KMS-11 (cell line): ENCODE measurements around the gene CFAP74.

Experiments used
- H2AFZ ChIP-seq: fragments of 200-600 bp; sonication (generic); 2 replicates; pipeline ENCODE4 v1.6.1; 2016; ENCODE audit warnings: antibody characterized with exemption, mixed run types, low read depth
- H3K27ac ChIP-seq: fragments of 200-600 bp; sonication (generic); 2 replicates; pipeline ENCODE4 v1.6.1; 2016; ENCODE audit warnings: mild to moderate bottlenecking, mixed run types
- H3K27me3 ChIP-seq: fragments of 200-600 bp; sonication (generic); 2 replicates; pipeline ENCODE4 v1.6.1; 2017; ENCODE audit warnings: mild to moderate bottlenecking, low read depth, mixed run types, moderate library complexity; ENCODE audit not compliant: insufficient read depth
- H3K36me3 ChIP-seq: fragments of 200-600 bp; sonication (generic); 2 replicates; pipeline ENCODE4 v1.6.1; 2017; ENCODE audit warnings: mild to moderate bottlenecking, mixed run types; ENCODE audit not compliant: insufficient read depth
- H3K4me1 ChIP-seq: fragments of 200-600 bp; sonication (generic); 2 replicates; pipeline ENCODE4 v1.6.1; 2016; ENCODE audit warnings: mild to moderate bottlenecking, low read depth, mixed run types; ENCODE audit not compliant: poor library complexity, severe bottlenecking
- H3K4me2 ChIP-seq: fragments of 200-600 bp; sonication (generic); 2 replicates; pipeline ENCODE4 v1.7.0; 2016; ENCODE audit warnings: mild to moderate bottlenecking, mixed run types
- H3K4me3 ChIP-seq: fragments of 200-600 bp; sonication (generic); IDR thresholded peaks from 2 replicates; pipeline ENCODE4 v1.6.1; 2017; ENCODE audit warnings: low read depth, low read length, mixed read lengths; ENCODE audit not compliant: insufficient read depth
- H3K79me2 ChIP-seq: fragments of 200-600 bp; sonication (generic); 2 replicates; pipeline ENCODE4 v1.6.1; 2016; ENCODE audit warnings: low read depth, mixed run types; ENCODE audit not compliant: insufficient read depth
- H3K9ac ChIP-seq: fragments of 200-600 bp; sonication (generic); 2 replicates; pipeline ENCODE4 v1.6.1; 2016; ENCODE audit warnings: mild to moderate bottlenecking, mixed run types
- H4K20me1 ChIP-seq: fragments of 200-600 bp; sonication (generic); 2 replicates; pipeline ENCODE4 v1.6.1; 2016; ENCODE audit warnings: mild to moderate bottlenecking, mixed run types; ENCODE audit not compliant: insufficient read depth
- CTCF ChIP-seq: fragments of 200-600 bp; sonication (generic); conservative IDR thresholded peaks from 2 replicates; pipeline ENCODE4 v1.6.1; 2017; ENCODE audit warnings: low read depth, mild to moderate bottlenecking, antibody characterized with exemption, low read length, moderate library complexity, mixed read lengths

Gene CFAP74

GRCh38 chr1:1989102-1989542 is 14.5 kb downstream of the CFAP74 start:
- Histone ChIP-seq H3K27me3 (peaks cover 88% of the 10 kb centered on the region), H3K9ac (no peak overlapping the region), H3K4me1 (no peaks in the 10 kb centered on the region), H3K4me2 (no peak overlapping the region), H2AFZ (no peak overlapping the region), H3K36me3 (no peaks in the 10 kb centered on the region), H3K27ac (no peak overlapping the region), H3K4me3 (no peak overlapping the region), H3K79me2 (no peaks in the 10 kb centered on the region), H4K20me1 (no peaks in the 10 kb centered on the region)
- no peak for TF ChIP-seq CTCF

- peaks cover 87% of the 10 kb centered on the region for H3K27me3 ChIP-seq
- H3K4me1 ChIP-seq: no peaks in the 10 kb centered on the region
- H3K27ac ChIP-seq: no peak overlapping the region
- TF ChIP-seq CTCF: no peak
- no peak overlapping the region for H3K4me2 ChIP-seq
- H3K79me2 ChIP-seq: no peaks in the 10 kb centered on the region
- no peak overlapping the region for H3K4me3 ChIP-seq
- no peaks in the 10 kb centered on the region for H4K20me1 ChIP-seq
- no peaks in the 10 kb centered on the region for H3K36me3 ChIP-seq
- no peak overlapping the region for H2AFZ ChIP-seq
- no peak overlapping the region for H3K9ac ChIP-seq
These were observed 15.3 kb downstream of the CFAP74 start for GRCh38 chr1:1988061-1988945.

- H3K27me3 ChIP-seq: peaks cover 75% of the 10 kb centered on the region
- H2AFZ ChIP-seq: no peak overlapping the region
- TF ChIP-seq CTCF: no peak
These were observed 16.5 kb downstream of the CFAP74 start for GRCh38 chr1:1987142-1987510.

GRCh38 chr1:1986451-1987141 is 17.0 kb downstream of the CFAP74 start:
- Histone ChIP-seq H2AFZ (no peak overlapping the region), H3K36me3 (no peaks in the 10 kb centered on the region), H3K79me2 (no peaks in the 10 kb centered on the region), H3K27ac (no peak overlapping the region), H3K4me1 (no peaks in the 10 kb centered on the region), H3K9ac (no peak overlapping the region), H3K27me3 (peaks cover 72% of the 10 kb centered on the region), H4K20me1 (no peaks in the 10 kb centered on the region), H3K4me3 (no peak overlapping the region), H3K4me2 (no peak overlapping the region)
- no peak for TF ChIP-seq CTCF

More at GRCh38 chr1:1987142-1987510, 16.5 kb downstream of the CFAP74 start:
- no peaks in the 10 kb centered on the region for H4K20me1 ChIP-seq
- H3K9ac ChIP-seq: no peak overlapping the region
- no peaks in the 10 kb centered on the region for H3K4me1 ChIP-seq
- no peak overlapping the region for H3K4me3 ChIP-seq
- no peaks in the 10 kb centered on the region for H3K79me2 ChIP-seq
- H3K4me2 ChIP-seq: no peak overlapping the region
- no peak overlapping the region for H3K27ac ChIP-seq
- no peaks in the 10 kb centered on the region for H3K36me3 ChIP-seq
